ENCODE data around the gene CCL4. TPM values are rescaled to one million over a fixed set of nuclear protein-coding genes. Genes with fewer than 3 reads are reported as not detected.

The CCL4 gene
- total RNA-seq, 1 donor from 2014 or later: 0.40 TPM

DNA sequence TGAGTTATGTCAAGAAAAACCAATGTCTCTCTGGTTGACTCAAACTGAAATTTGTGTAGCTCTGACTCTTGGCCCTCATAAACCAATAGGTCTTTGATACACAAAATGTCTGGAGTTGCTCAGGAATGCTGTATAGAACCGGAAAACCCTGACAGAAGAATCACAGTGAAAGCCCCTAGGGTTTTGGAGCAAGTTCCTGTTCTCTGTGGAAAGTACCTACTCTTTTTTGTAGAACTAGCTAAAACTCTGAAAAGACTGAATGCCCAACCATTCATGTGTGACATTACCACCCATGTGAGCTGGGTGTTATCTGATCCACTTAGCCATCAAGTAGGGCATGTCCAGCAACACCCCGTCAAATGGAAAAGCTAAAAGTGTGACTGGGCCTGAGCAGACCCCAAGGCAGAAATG is 28.8 kb downstream of the CCL4 start:
- TF ChIP-seq CTCF (conservative IDR thresholded peaks at IDR 0.05; ENCODE audit: low read depth, low read length): no peak
- no peak overlapping the region for H3K4me3 ChIP-seq (ENCODE audit: low read depth, low read length)
- no peak for DNase-seq (ENCODE audit: low read depth)

DNA sequence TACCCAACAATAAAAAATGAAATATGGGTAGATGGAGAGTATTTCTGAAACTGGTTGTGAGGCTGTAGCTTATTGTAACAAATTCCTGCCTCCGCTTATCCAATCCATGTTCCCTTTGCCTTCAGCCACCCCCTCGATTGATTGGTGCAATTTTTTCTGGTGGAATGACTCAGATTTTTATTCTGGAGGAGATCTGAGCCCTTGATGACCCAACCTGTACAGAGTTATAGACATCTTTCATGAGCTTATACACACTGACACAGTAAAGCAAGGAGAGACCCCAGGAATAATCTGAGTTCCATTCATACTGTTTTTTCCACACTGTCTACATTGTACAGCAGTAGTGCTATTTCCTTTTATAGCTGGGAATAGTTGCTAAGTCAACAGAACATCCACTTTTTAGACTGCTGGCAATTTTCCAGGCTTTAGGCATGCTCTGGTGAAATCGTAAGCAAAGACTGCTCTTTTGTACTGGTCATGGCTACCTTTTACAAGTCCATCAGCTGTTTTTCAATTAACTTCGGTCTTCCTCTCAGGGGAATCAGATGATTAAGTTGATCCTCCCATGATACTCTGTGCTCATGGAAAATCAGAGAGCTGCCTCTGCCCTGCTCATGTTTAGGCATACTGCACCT is 30.1 kb downstream of the CCL4 start:
- peak; percentile 3 for DNase-seq (ENCODE audit: low read depth)
- no peak overlapping the region for H3K4me3 ChIP-seq (ENCODE audit: low read depth, low read length)
- TF ChIP-seq CTCF (conservative IDR thresholded peaks at IDR 0.05; ENCODE audit: low read depth, low read length): no peak

DNA sequence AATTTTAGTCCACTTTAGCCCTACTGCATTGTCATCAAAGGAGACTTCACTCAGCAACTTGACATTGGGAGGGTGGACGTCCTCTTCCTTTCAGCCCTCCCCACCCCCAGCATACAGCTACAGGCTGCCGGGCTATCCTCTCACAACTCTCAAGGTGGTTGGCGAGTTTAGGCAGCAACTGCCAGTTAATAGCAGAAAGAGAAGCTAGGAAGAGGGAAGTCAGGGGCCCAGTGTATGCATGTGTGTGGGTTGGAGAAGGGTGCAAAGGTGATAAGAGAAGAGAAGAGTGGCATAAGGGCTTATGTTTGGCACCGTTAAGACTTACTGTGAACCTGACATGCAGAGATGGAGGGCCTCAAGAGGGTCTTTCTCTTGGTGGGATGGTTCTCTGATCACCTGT is 31.8 kb downstream of the CCL4 start:
- DNase-seq (ENCODE audit: low read depth): no peak
- no peak overlapping the region for H3K4me3 ChIP-seq (ENCODE audit: low read depth, low read length)
- TF ChIP-seq CTCF (conservative IDR thresholded peaks at IDR 0.05; ENCODE audit: low read depth, low read length): no peak

DNA sequence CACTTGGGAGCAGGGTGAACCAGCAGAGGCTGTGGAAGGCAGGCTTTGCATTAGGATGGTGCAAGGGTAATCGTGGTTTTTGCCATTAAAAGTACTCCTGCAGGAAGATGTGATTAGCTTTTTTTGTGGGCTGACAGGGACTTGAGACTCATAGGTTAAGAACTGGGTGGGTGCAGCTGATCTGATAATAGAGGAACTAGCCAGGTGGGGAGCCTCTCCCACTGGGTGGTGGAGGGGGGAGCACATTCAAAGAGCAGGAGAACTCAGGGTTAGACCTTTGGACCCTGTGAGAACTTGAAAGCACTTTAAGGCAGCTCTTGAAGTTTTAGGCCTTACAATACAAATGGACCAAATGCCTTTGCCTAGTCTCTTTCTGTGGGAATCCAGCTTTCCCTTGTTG is 32.4 kb downstream of the CCL4 start:
- TF ChIP-seq CTCF (conservative IDR thresholded peaks at IDR 0.05; ENCODE audit: low read depth, low read length): no peak
- H3K4me3 ChIP-seq (ENCODE audit: low read depth, low read length): no peak overlapping the region
- DNase-seq (ENCODE audit: low read depth): no peak

DNA sequence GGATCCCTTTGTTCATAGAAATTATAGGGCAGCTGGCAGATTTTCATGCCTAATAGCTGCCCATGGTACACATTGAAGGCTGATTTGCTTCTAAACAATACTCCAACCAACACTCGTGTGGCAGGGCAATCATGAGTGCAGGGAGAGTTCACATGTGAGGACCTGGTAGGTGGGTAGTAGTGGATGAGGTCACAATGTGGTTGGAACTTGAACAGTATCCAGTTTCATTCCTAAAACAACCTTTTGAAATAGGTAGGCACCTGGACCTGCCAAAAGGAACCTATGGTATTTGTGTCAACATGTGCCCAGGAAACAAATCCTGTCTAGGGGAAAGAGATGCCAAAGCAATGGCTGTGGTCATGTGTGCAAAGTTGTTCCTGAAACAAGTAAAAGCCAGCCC is 32.8 kb downstream of the CCL4 start:
- DNase-seq (ENCODE audit: low read depth): no peak
- TF ChIP-seq CTCF (conservative IDR thresholded peaks at IDR 0.05; ENCODE audit: low read depth, low read length): no peak
- no peak overlapping the region for H3K4me3 ChIP-seq (ENCODE audit: low read depth, low read length)

- TF ChIP-seq CTCF (conservative IDR thresholded peaks at IDR 0.05; ENCODE audit: low read depth, low read length): no peak
- no peak overlapping the region for H3K4me3 ChIP-seq (ENCODE audit: low read depth, low read length)
- no peak for DNase-seq (ENCODE audit: low read depth)
These were observed 38.6 kb downstream of the CCL4 start for GRCh38 chr17:36142235-36142634.

DNA sequence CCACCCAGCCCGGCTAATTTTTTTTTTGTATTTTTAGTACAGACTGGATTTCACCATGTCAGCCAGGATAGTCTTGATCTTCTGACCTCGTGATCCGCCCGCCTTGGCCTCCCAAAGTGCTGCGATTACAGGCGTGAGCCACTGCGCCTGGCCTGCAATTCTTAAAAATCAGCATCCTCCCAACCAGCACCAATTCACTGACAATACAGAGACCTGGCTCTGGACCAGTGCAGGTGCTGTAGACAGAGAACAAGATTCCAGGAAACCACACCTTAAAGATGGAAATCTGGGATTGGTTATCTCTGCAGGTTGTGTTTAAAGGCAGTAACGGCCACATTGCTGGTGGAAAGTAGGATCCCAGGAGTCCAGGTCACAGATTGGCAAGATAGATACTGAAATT is 39.2 kb downstream of the CCL4 start:
- no peak for TF ChIP-seq CTCF (conservative IDR thresholded peaks at IDR 0.05; ENCODE audit: low read depth, low read length)
- H3K4me3 ChIP-seq (ENCODE audit: low read depth, low read length): no peak overlapping the region
- no peak for DNase-seq (ENCODE audit: low read depth)

Data from epithelial cell of proximal tubule (primary cell).